Testis (tissue), 3 donors: Measurements from ENCODE around the gene THSD4. TPM values are rescaled to one million over a fixed set of nuclear protein-coding genes. Genes with fewer than 3 reads are reported as not detected.

Experiments used
- DNase-seq: peaks from one replicate; pipeline ENCODE4 v3.0.0-alpha.2; 2019
- H3K27ac ChIP-seq, 2 donors: fragments of 200-600 bp; sonication (generic); one replicate each; pipeline ENCODE4 v1.5.1; 2019
- H3K27me3 ChIP-seq: fragments of 200-600 bp; sonication (generic); one replicate; pipeline ENCODE4 v1.5.1; 2019
- H3K36me3 ChIP-seq: fragments of 200-600 bp; sonication (generic); one replicate; pipeline ENCODE4 v1.5.1; 2017; ENCODE audit warnings: low read depth; ENCODE audit errors: missing control alignments
- H3K4me1 ChIP-seq: fragments of 200-600 bp; sonication (generic); one replicate; pipeline ENCODE4 v1.5.1; 2019
- H3K4me3 ChIP-seq, 2 donors: fragments of 200-600 bp; sonication (generic); one replicate each; pipeline ENCODE4 v1.5.1; 2017 to 2019
- H3K9me3 ChIP-seq: fragments of 200-600 bp; sonication (generic); one replicate; pipeline ENCODE4 v1.5.1; 2017
- CTCF ChIP-seq, 3 experiments: fragments of 450-650 bp in 2 of 3; fragments of 200-600 bp in 1 of 3; sonication (generic) in 1 of 3; IDR thresholded peaks; one replicate each; pipeline ENCODE4 v1.5.1; 2016 to 2019; ENCODE audit warnings: antibody characterized with exemption in 3 of 3, mild to moderate bottlenecking in 2 of 3, moderate library complexity in 1 of 3
- POLR2A ChIP-seq: fragments of 450-650 bp; IDR thresholded peaks from one replicate; pipeline ENCODE4 v1.6.1; 2017; ENCODE audit warnings: antibody characterized with exemption, mild to moderate bottlenecking, moderate library complexity
- WGBS, 2 donors: methylation state at CpG; one replicate each; pipeline ENCODE4 v1.1.5; 2018; 5-methylcytosine and 5-hydroxymethylcytosine counted together
- intact Hi-C: fragments of 100-400 bp; cut with DNase I; formaldehyde crosslinking; loops from one replicate; pipeline ENCODE4 v1.15.1; 2023; ENCODE audit warnings: low total_unique reads
- polyA plus RNA-seq: library from polyadenylated mRNA; stranded (reverse); fragments of 350-450 nt; fragmentation: Illumina TruSeq; extraction: RNeasy Lipid Tissue Mini Kit (QIAGEN cat#74804); gene quantifications from one replicate; pipeline ENCODE4 v1.2.3, GENCODE V29; 2014; ENCODE audit warnings: low read depth, low replicate concordance; ENCODE audit not compliant: insufficient read depth
- total RNA-seq, 2 donors: library from RNA; depleted of rRNA; stranded (reverse); fragments of >200 nt; gene quantifications; one replicate each; pipeline ENCODE4 v1.2.3, GENCODE V29; 2016

The THSD4 gene
- total and polyA plus RNA-seq, 3 donors from 2014 or later: 14.3 to 21.5 (median 18.2) TPM

GRCh38 chr15:71820127-71820526 is 704.9 kb downstream of the THSD4 start:
- no peaks in the 10 kb centered on the region for H3K4me1 ChIP-seq
- no peaks in the 10 kb centered on the region for H3K36me3 ChIP-seq
- intact Hi-C loops: no loop called here
- H3K27me3 ChIP-seq: no peaks in the 10 kb centered on the region
- H3K9me3 ChIP-seq: no peaks in the 10 kb centered on the region
- TF ChIP-seq POLR2A (no peak), CTCF (IDR thresholded peaks at IDR 0.05) (no peak)
- no peak overlapping the region for H3K4me3 ChIP-seq
- H3K27ac ChIP-seq: no peak overlapping the region
- no peak for DNase-seq
- WGBS, 2 donors: 93 to 100% methylated on average over 1 of the region's 1 CpG

DNA sequence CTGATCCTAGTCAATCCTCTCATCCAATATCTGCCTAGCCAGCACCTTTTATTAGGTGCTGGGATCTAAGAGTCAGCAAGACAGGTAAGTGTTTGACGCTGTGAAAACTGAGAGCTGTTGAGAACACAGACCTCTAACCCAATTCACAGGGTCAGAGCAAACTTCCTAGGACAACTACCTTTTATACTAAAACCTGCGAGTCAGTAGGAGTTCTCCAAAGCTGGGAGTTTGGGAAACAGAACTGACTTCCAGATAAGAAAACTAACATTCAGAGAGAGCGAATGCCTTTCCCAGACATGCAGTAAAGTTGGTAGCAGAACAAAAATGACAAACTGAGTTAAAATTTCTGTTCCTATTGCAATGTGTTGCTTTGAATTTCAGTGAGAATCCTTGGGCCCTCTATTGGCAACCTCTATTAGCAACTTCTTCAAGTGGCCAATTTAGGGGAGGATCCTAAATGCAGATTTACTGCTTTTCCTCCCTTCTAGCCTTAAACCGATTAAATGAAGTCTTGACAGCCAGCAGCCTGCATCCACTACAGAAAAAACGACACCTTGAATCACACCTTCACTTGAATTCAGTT is 706.4 kb downstream of the THSD4 start:
- Histone ChIP-seq H3K27ac (no peak overlapping the region), H3K36me3 (no peaks in the 10 kb centered on the region), H3K4me3 (no peak overlapping the region), H3K4me1 (no peaks in the 10 kb centered on the region), H3K9me3 (no peaks in the 10 kb centered on the region), H3K27me3 (no peaks in the 10 kb centered on the region)
- 88 to 97% methylated on average over 5 of the region's 5 CpGs for WGBS, 2 donors
- intact Hi-C loops: no loop called here
- no peak for DNase-seq
- TF ChIP-seq CTCF (IDR thresholded peaks at IDR 0.05): no peak

GRCh38 chr15:71822890-71823630 is 707.8 kb downstream of the THSD4 start:
- DNase-seq: no peak
- Histone ChIP-seq H3K27ac (no peak overlapping the region), H3K27me3 (no peaks in the 10 kb centered on the region), H3K36me3 (no peaks in the 10 kb centered on the region), H3K4me1 (no peaks in the 10 kb centered on the region), H3K4me3 (no peak overlapping the region), H3K9me3 (no peaks in the 10 kb centered on the region)
- TF ChIP-seq POLR2A: no peak
- no peak for TF ChIP-seq CTCF (IDR thresholded peaks at IDR 0.05)
- intact Hi-C loops: no loop called here
- WGBS, 2 donors: 87 to 90% methylated on average over 3 of the region's 3 CpGs

DNA sequence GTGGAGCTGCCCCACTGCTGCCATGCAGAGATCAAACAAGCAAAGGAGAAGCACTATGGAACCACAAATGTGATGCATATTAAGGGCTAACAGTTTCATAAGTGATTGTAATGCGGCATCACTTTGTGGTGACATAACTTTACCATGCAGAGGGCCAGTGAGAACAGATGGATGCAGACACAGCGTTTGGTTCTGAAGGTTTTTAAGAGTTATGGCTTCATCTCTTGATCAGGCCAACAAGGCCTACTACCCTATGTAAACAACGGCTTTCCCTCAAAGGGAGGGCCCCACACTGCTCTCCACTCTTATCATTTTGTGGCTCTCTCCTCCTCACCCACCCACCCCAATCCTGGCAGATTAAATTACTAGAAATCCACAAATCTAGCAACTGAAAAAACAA is 708.5 kb downstream of the THSD4 start:
- intact Hi-C loops: no loop called here
- 65 to 68% methylated on average over 3 of the region's 3 CpGs for WGBS, 2 donors
- DNase-seq: no peak
- Histone ChIP-seq H3K4me1 (no peaks in the 10 kb centered on the region), H3K9me3 (no peaks in the 10 kb centered on the region), H3K27ac (no peak overlapping the region), H3K36me3 (no peaks in the 10 kb centered on the region), H3K4me3 (no peak overlapping the region), H3K27me3 (no peaks in the 10 kb centered on the region)
- TF ChIP-seq CTCF (IDR thresholded peaks at IDR 0.05) (no peak), POLR2A (no peak)
